HepG2 (cell line): ENCODE results near the gene TTLL4. TPM values are rescaled to one million over a fixed set of nuclear protein-coding genes. Genes with fewer than 3 reads are reported as not detected.

ENCODE experiments used
- ATAC-seq: fragments of 200-7000 bp; cut with Tn5 transposase; 3 replicates; pipeline ENCODE4 v1.9.1; 2020; ENCODE audit warnings: mild to moderate bottlenecking, moderate library complexity
- BruUV-seq: library from RNA; stranded (reverse); fragments of 400-500 nt; replicated peaks from 2 replicates; lab custom pipeline; 2021; lab: Mats Ljungman, UMichigan
- CTCF ChIA-PET: fragments of 300-600 bp; formaldehyde crosslinking; extraction: SDS; loops from one replicate; lab custom pipeline; 2021; ENCODE audit warnings: low total read pairs, inconsistent platforms, low intra/inter-chr PET ratio; lab: Yijun Ruan, JAX
- POLR2A ChIA-PET: fragments of 350-600 bp; sonication (Branson Sonifier 250); formaldehyde crosslinking; loops from one replicate; lab custom pipeline; 2020; ENCODE audit warnings: antibody characterized with exemption, inconsistent platforms; lab: Yijun Ruan, JAX
- DNase-seq: peaks from one replicate; pipeline ENCODE4 v3.0.0-alpha.2; 2015; ENCODE audit warnings: low spot score
- FAIRE-seq: peaks from 3 replicates; lab custom pipeline; 2011; peaks lifted over from hg19 to GRCh38; lab: Jason Lieb, UNC
- H2AFZ ChIP-seq: one replicate; pipeline ENCODE4 v1.6.1; 2011; ENCODE audit warnings: low read length, inconsistent platforms
- H3K27ac ChIP-seq: fragments of 300-600 bp; 3 replicates; pipeline ENCODE4 v1.8.0; 2011; ENCODE audit warnings: mixed run types, mild to moderate bottlenecking, mixed read lengths, low read length, inconsistent platforms; ENCODE audit not compliant: insufficient read depth; ENCODE audit errors: extremely low read length
- H3K27me3 ChIP-seq, 2 experiments: fragments of 200-600 bp in 1 of 2; 2 replicates in 1 of 2; 3 replicates in 1 of 2; pipeline versions ENCODE4 v1.6.0 to v1.8.0; 2011; ENCODE audit warnings: low read length in 2 of 2, mild to moderate bottlenecking in 2 of 2, moderate library complexity in 2 of 2, inconsistent platforms in 1 of 2; ENCODE audit not compliant: insufficient read depth in 2 of 2, control insufficient read depth in 1 of 2
- H3K36me3 ChIP-seq, 2 experiments: fragments of 200-600 bp in 1 of 2; replicated peaks in 1 of 2; 2 replicates in 1 of 2; 3 replicates in 1 of 2; pipeline versions ENCODE4 v1.5.1 to v1.8.0; 2011; ENCODE audit warnings: low read length in 2 of 2, inconsistent platforms in 1 of 2; ENCODE audit not compliant: insufficient read depth in 2 of 2, control insufficient read depth in 1 of 2
- H3K4me1 ChIP-seq: 2 replicates; pipeline ENCODE4 v1.5.1; 2012; ENCODE audit warnings: low read length, inconsistent platforms; ENCODE audit not compliant: insufficient read depth
- H3K4me2 ChIP-seq: 2 replicates; pipeline ENCODE4 v1.6.0; 2011; ENCODE audit warnings: low read depth, low read length, inconsistent platforms
- H3K4me3 ChIP-seq, 3 experiments: fragments of 200-600 bp in 1 of 3; sonication (generic), shearing (Covaris generic) in 1 of 3; replicated peaks in 1 of 3; 2 replicates each; pipeline ENCODE4 v1.5.1; 2011 to 2016; ENCODE audit warnings: low read length in 3 of 3, inconsistent platforms in 2 of 3, low read depth in 2 of 3, mild to moderate bottlenecking in 2 of 3, control low read depth in 1 of 3, mixed read lengths in 1 of 3; ENCODE audit not compliant: insufficient read depth in 1 of 3
- H3K79me2 ChIP-seq: one replicate; pipeline ENCODE4 v1.6.1; 2011; ENCODE audit warnings: low read length, inconsistent platforms; ENCODE audit not compliant: insufficient read depth
- H3K9ac ChIP-seq: 2 replicates; pipeline ENCODE4 v1.6.0; 2011; ENCODE audit warnings: mild to moderate bottlenecking, low read depth, low read length, inconsistent platforms; ENCODE audit not compliant: insufficient read depth
- H3K9me3 ChIP-seq: 2 replicates; pipeline ENCODE4 v1.5.1; 2012; ENCODE audit warnings: mild to moderate bottlenecking, low read length
- H4K20me1 ChIP-seq: 2 replicates; pipeline ENCODE4 v1.6.0; 2011; ENCODE audit warnings: inconsistent platforms, mild to moderate bottlenecking, low read length, moderate library complexity; ENCODE audit not compliant: insufficient read depth
- ATF7-NPFF ChIP-seq: sonication (generic); formaldehyde crosslinking; IDR thresholded peaks from 2 replicates; pipeline ENCODE4 v1.8.1; 2023; ENCODE audit warnings: mild to moderate bottlenecking, low read depth, missing genetic modification reagents, moderate library complexity
- CEBPG ChIP-seq: IDR thresholded peaks from 2 replicates; pipeline ENCODE4 v1.6.1; 2016
- ELF3 ChIP-seq: IDR thresholded peaks from 2 replicates; pipeline ENCODE4 v1.6.1; 2016; ENCODE audit warnings: missing genetic modification reagents, missing compliant biosample characterization
- HDAC1 ChIP-seq: sonication (generic); formaldehyde crosslinking; IDR thresholded peaks from 2 replicates; pipeline ENCODE4 v1.5.1; 2020; ENCODE audit warnings: mild to moderate bottlenecking, missing genetic modification reagents
- NCOA2 ChIP-seq: sonication (generic); formaldehyde crosslinking; IDR thresholded peaks from 2 replicates; pipeline ENCODE4 v1.8.0; 2022; ENCODE audit warnings: inconsistent platforms
- NR2C2 ChIP-seq: sonication (generic); formaldehyde crosslinking; IDR thresholded peaks from 2 replicates; pipeline ENCODE4 v1.4.0; 2020; ENCODE audit warnings: missing genetic modification reagents, mild to moderate bottlenecking, moderate library complexity, borderline replicate concordance
- POLR2G ChIP-seq: fragments of 200-400 bp; formaldehyde crosslinking; IDR thresholded peaks from 2 replicates; pipeline ENCODE4 v1.6.1; 2018; ENCODE audit warnings: mild to moderate bottlenecking, low read depth, low read length, moderate library complexity
- TBX2 ChIP-seq: sonication (generic); formaldehyde crosslinking; IDR thresholded peaks from 2 replicates; pipeline ENCODE4 v1.5.0; 2020; ENCODE audit warnings: missing genetic modification reagents, mild to moderate bottlenecking, borderline replicate concordance
- ZNF747 ChIP-seq: sonication (generic); formaldehyde crosslinking; IDR thresholded peaks from 2 replicates; pipeline ENCODE4 v1.8.1; 2023; ENCODE audit warnings: missing genetic modification reagents, mild to moderate bottlenecking, borderline replicate concordance
- ZNF83 ChIP-seq: sonication (generic); formaldehyde crosslinking; IDR thresholded peaks from 2 replicates; pipeline ENCODE4 v1.4.0; 2020; ENCODE audit warnings: missing genetic modification reagents, mild to moderate bottlenecking, borderline replicate concordance
- WGBS: methylation state at CpG from one replicate; pipeline ENCODE4 v1.1.6; 2017; ENCODE audit warnings: low lambda C conversion rate; 5-methylcytosine and 5-hydroxymethylcytosine counted together
- in situ Hi-C: cut with HindIII; loops from 2 replicates; pipeline ENCODE4 v1.10.0; 2017; ENCODE audit warnings: low pct_unique_long_range_greater_than_20kb; ENCODE audit not compliant: extremely low pct_ligation_motif_present
- intact Hi-C: fragments of 100-400 bp; cut with micrococcal nuclease; formaldehyde crosslinking; loops from one replicate; pipeline ENCODE4 v1.10.0; 2022; ENCODE audit not compliant: unreplicated experiment
- polyA plus RNA-seq, 8 experiments: library from polyadenylated mRNA; depleted of rRNA in 3 of 8; stranded (reverse) in 7 of 8; unstranded in 1 of 8; fragments of >200 nt; fragmentation: Illumina TruSeq in 4 of 8; extraction: Trizol in 4 of 8; gene quantifications; 2 replicates each; pipeline versions ENCODE4 v1.2.1 to v1.2.3, GENCODE V29; 2011 to 2016; ENCODE audit warnings: low read depth in 4 of 8, missing spikeins in 1 of 8, mixed read lengths in 1 of 8; ENCODE audit not compliant: insufficient read depth in 1 of 8
- total RNA-seq, 5 experiments: library from RNA; depleted of rRNA; stranded (reverse); fragments of >200 nt; fragmentation: Illumina TruSeq; extraction: Trizol; gene quantifications; 2 replicates each; pipeline ENCODE4 v1.2.3, GENCODE V29; 2016; ENCODE audit warnings: low read depth in 1 of 5
- TF ChIP-seq, protein P1 (sequence below): sonication (generic); formaldehyde crosslinking; conservative IDR thresholded peaks from 2 replicates; pipeline ENCODE4 v1.8.1; 2023; ENCODE audit warnings: missing genetic modification reagents
- TF ChIP-seq, protein P2 (sequence below): sonication (generic); formaldehyde crosslinking; IDR thresholded peaks from 2 replicates; pipeline ENCODE4 v1.8.0; 2022; ENCODE audit warnings: missing genetic modification reagents, mild to moderate bottlenecking, borderline replicate concordance
- TF ChIP-seq, protein P3 (sequence below): sonication (generic); formaldehyde crosslinking; IDR thresholded peaks from 2 replicates; pipeline ENCODE4 v1.4.0; 2020; ENCODE audit warnings: mild to moderate bottlenecking, low read depth, missing genetic modification reagents

TTLL4 gene
- total and polyA plus RNA-seq, 2 of the 13 experiments (the other 11 are each of a cell fraction or from before 2014, with no cell fraction given) = 77.5 to 84.6 TPM

DNA sequence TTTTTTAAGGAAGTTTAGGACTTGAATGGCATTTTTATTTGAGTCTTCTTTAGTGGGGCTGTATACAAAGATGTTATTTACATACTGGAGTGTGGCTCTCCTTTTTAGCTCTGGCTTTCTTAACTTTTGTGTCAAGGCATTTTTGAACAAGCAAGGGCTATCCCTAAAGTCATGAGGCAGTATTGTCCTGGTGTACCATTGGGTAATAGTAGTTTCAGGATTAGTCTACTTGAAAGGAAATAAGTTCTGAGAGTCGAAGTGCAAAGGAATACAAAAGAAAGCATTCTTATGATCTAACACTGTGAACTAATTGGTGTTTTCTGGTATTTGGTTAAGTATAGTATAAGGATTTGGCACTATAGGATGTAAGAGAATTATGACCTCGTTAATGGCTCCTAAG lies 69.4 kb downstream of the TTLL4 start:
- no TSS peak for BruUV-seq
- in situ Hi-C loops = no loop called here
- Histone ChIP-seq H3K79me2 (peaks cover 31% of the 10 kb centered on the region), H3K4me2 (no peak overlapping the region), H3K27me3 (no peaks in the 10 kb centered on the region; a peak in 1 of 5 replicates), H3K4me1 (peaks cover 38% of the 10 kb centered on the region), H3K9me3 (peaks cover 15% of the 10 kb centered on the region; the same call in 1 of the 2 replicates), H4K20me1 (peaks cover 10% of the 10 kb centered on the region; the same call in 1 of the 2 replicates), H2AFZ (no peak overlapping the region)
- DNase-seq = no peak
- ChIA-PET CTCF (no interaction called here), POLR2A (interaction anchor here (2.8 to 8.5 kb wide), 6 partner anchors 9 to 69 kb away, joined by 12 to 218 read pairs (median 62); partner anchors contain the start of gene TTLL4)
- TF ChIP-seq CEBPG (CRISPR knock-in tag) = 0 out of 2 replicates have a peak, but pooled peaks have one; percentile 27
- no peak for TF ChIP-seq ZNF83 (CRISPR knock-in tag)
- 0 out of 2 replicates have a peak, but pooled peaks have one; percentile 2 for TF ChIP-seq ZNF747 (CRISPR knock-in tag)
- TF ChIP-seq, protein P1, sequence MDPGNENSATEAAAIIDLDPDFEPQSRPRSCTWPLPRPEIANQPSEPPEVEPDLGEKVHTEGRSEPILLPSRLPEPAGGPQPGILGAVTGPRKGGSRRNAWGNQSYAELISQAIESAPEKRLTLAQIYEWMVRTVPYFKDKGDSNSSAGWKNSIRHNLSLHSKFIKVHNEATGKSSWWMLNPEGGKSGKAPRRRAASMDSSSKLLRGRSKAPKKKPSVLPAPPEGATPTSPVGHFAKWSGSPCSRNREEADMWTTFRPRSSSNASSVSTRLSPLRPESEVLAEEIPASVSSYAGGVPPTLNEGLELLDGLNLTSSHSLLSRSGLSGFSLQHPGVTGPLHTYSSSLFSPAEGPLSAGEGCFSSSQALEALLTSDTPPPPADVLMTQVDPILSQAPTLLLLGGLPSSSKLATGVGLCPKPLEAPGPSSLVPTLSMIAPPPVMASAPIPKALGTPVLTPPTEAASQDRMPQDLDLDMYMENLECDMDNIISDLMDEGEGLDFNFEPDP (CRISPR knock-in tag) = 0 out of 2 replicates have a peak, but pooled peaks have one; percentile 39
- TF ChIP-seq, protein P2, sequence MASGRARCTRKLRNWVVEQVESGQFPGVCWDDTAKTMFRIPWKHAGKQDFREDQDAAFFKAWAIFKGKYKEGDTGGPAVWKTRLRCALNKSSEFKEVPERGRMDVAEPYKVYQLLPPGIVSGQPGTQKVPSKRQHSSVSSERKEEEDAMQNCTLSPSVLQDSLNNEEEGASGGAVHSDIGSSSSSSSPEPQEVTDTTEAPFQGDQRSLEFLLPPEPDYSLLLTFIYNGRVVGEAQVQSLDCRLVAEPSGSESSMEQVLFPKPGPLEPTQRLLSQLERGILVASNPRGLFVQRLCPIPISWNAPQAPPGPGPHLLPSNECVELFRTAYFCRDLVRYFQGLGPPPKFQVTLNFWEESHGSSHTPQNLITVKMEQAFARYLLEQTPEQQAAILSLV (CRISPR knock-in tag) = no peak
- peak; percentile 5; the same call in 1 of the 2 replicates for TF ChIP-seq HDAC1 (CRISPR knock-in tag)
- no peak for TF ChIP-seq NCOA2 (CRISPR knock-in tag)
- TF ChIP-seq ATF7-NPFF = no peak
- TF ChIP-seq TBX2 (CRISPR knock-in tag) = no peak
- no peak for TF ChIP-seq ELF3 (CRISPR knock-in tag)
- TF ChIP-seq POLR2G = no peak
- TF ChIP-seq, protein P3, sequence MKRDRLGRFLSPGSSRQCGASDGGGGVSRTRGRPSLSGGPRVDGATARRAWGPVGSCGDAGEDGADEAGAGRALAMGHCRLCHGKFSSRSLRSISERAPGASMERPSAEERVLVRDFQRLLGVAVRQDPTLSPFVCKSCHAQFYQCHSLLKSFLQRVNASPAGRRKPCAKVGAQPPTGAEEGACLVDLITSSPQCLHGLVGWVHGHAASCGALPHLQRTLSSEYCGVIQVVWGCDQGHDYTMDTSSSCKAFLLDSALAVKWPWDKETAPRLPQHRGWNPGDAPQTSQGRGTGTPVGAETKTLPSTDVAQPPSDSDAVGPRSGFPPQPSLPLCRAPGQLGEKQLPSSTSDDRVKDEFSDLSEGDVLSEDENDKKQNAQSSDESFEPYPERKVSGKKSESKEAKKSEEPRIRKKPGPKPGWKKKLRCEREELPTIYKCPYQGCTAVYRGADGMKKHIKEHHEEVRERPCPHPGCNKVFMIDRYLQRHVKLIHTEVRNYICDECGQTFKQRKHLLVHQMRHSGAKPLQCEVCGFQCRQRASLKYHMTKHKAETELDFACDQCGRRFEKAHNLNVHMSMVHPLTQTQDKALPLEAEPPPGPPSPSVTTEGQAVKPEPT (CRISPR knock-in tag) = no peak
- TF ChIP-seq NR2C2 (CRISPR knock-in tag) = no peak
- TF ChIP-seq, all 625 proteins: peak for 4
- intact Hi-C loops = loop anchor here (2.0 kb wide), 1 partner anchor 69 kb away; the partner anchor contains the start of gene TTLL4
- Histone ChIP-seq H3K36me3 (no peaks in the 10 kb centered on the region), H3K4me3 (no peak overlapping the region), H3K27ac (no peak overlapping the region), H3K9ac (no peak overlapping the region)
- 66% methylated on average over 2 of the region's 2 CpGs for WGBS
- no peak for FAIRE-seq
- ATAC-seq = no peak
